ENCODE results near the gene PITPNM1. TPM values are rescaled to one million over a fixed set of nuclear protein-coding genes. Genes with fewer than 3 reads are reported as not detected.
"Not testable (repeated sequence)": the region's sequence is repeated elsewhere in the genome, so short reads cannot be mapped to it uniquely, and the experiment has no call there.

PITPNM1 gene
- total RNA-seq, 1 experiment from 2014 or later, result 37.5 TPM

DNA sequence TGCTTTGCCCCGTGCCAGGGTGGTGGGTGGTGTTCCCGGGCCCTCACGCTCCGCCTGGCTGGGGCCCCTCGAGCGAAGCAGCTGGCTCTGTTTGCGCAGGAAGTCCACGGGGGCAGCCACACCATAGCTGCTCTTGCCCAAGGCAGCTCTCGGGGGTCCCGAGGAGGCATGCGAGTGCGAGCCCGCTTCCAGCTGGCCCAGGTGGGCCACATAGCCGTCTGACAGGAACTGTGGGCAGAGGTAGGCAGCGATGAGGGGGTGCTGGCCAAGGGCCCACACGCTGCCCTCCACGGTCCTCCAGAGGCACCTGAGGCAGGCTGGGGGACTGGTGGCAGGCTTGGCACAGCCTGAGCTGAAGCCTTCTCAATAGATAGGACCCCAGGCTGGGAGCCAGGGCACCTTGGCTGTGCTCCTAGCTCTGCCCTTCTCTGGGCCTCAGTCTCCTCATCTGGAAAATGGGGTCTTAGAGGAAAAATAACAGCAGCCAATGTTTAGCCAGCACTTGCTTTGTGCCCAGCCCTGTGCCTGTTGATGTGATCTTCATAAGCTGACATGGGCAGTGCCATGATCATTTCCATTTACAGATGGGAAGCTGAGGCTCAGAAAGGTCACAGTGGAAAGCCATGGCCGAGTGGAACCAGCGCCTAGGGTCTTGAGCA lies 13.0 kb downstream of the PITPNM1 start:
- H3K36me3 ChIP-seq (replicated peaks; ENCODE audit: control insufficient read depth, insufficient read depth, low read length), result peaks cover 2% of the 10 kb centered on the region
- H3K4me3 ChIP-seq (ENCODE audit: insufficient read depth, low read depth, low read length), result no peak overlapping the region
- no peaks in the 10 kb centered on the region for H3K27me3 ChIP-seq (ENCODE audit: control insufficient read depth, insufficient read depth, low read length)
- peak; percentile 36 for DNase-seq

DNA sequence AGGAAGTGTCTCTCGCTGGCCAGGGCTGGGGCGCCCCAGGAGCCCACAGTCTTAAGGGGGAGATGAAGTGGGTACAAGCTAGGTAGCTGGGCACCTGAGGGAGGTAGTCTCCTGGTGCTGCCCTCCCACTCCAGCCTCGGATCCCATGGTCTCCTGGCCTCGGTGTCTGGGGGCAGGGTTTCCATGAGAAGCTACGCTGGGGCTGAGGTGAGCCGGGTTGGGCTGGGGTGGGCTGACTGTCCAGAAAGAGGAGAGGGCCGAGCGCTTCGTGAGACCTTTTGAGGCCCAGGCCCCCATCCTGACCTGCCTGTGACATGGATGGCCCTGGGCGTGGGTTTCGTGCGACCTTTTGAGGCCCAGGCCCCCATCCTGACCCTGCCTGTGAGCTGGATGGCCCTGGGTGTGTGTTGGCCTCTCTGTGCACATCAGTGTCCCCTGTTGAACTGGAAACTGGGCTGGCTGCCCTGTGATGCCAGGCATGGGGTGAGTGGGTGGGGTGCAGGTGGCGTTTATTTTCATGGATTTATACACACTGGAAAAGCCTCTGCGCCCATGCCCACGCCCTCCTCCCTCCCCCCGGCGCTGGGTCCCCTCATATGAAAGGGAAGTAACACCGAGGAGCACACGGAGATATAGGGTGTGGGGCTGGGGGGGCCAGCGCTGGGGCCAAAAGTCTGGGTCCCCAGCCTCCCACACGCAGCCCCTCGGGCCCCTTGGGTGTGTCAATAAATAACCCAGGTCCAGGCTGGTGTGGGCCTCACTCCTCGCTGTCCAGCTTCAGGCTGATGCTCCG lies 13.7 kb downstream of the PITPNM1 start:
- Histone ChIP-seq H3K36me3 (replicated peaks; ENCODE audit: control insufficient read depth, insufficient read depth, low read length) (peaks cover 1% of the 10 kb centered on the region), H3K4me3 (ENCODE audit: insufficient read depth, low read depth, low read length) (no peak overlapping the region), H3K27me3 (ENCODE audit: control insufficient read depth, insufficient read depth, low read length) (no peaks in the 10 kb centered on the region)
- DNase-seq, result peak; percentile 32

DNA sequence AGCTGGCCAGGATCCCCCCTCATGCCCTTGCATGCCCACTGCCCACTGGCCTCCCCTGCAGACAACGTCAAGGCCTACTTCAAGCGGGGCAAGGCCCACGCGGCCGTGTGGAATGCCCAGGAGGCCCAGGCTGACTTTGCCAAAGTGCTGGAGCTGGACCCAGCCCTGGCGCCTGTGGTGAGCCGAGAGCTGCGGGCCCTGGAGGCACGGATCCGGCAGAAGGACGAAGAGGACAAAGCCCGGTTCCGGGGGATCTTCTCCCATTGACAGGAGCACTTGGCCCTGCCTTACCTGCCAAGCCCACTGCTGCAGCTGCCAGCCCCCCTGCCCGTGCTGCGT lies 14.5 kb downstream of the PITPNM1 start:
- no peak overlapping the region for H3K4me3 ChIP-seq (ENCODE audit: insufficient read depth, low read depth, low read length)
- no peak for DNase-seq
- H3K36me3 ChIP-seq (replicated peaks; ENCODE audit: control insufficient read depth, insufficient read depth, low read length), result peaks cover 1% of the 10 kb centered on the region
- H3K27me3 ChIP-seq (ENCODE audit: control insufficient read depth, insufficient read depth, low read length), result no peaks in the 10 kb centered on the region

DNA sequence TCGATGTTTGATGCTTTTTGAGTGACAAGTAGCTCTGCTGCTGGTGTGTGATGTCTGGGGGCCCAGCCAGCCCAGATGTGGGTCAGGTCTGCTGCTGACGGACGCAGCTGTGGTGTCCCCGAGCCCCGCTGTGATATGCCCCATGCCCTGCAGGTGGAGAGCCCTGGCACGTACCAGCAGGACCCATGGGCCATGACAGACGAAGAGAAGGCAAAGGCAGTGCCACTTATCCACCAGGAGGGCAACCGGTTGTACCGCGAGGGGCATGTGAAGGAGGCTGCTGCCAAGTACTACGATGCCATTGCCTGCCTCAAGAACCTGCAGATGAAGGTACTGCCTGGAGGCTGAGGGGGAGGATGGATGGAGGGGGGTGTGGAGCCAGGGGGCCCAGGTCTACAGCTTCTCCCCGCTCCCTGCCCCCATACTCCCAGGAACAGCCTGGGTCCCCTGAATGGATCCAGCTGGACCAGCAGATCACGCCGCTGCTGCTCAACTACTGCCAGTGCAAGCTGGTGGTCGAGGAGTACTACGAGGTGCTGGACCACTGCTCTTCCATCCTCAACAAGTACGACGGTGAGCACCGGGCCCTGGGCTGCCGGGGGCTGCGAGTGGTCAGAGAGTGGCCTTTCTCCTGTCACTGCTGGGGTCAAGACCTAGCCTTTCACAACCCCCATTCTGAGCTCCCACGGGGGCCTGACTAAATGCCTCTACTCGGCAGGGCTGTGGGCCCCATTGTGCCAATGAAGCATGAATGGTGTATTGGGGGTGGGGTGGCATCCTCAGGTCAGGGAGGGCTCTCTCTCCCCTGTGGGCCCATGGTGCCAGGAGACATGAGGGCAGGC lies 15.1 kb downstream of the PITPNM1 start:
- Histone ChIP-seq H3K4me3 (ENCODE audit: insufficient read depth, low read depth, low read length) (no peak overlapping the region), H3K36me3 (replicated peaks; ENCODE audit: control insufficient read depth, insufficient read depth, low read length) (peaks cover 1% of the 10 kb centered on the region), H3K27me3 (ENCODE audit: control insufficient read depth, insufficient read depth, low read length) (no peaks in the 10 kb centered on the region)
- DNase-seq, result peak; percentile 32

DNA sequence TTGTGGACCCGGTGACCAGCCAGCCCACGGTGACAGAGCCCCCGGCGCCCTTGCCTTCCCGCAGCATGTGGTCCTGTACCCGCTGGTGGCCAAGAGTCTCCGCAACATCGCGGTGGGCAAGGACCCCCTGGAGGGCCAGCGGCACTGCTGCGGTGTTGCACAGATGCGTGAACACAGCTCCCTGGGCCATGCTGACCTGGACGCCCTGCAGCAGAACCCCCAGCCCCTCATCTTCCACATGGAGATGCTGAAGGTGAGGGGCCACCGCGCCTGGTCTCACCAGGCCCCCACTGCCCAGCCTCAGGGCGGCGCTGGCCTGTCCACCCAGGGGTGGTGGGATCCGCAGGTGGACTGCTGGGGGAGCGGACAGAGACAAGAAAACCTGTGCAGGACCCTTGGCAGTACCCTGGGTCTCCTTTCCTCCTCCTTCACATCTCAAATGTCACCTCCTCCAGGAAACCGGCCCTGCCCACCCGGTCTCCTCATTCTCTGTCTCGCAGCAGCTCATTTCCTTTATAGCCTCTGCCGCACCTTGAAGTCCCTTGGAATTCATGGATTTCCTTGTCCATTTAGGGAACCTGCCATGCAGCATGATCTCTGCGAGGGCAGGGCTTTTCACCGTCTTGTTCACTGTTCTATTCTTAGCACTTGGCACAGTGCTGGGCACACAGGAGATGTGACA lies 15.8 kb downstream of the PITPNM1 start:
- H3K27me3 ChIP-seq (ENCODE audit: control insufficient read depth, insufficient read depth, low read length), result no peaks in the 10 kb centered on the region
- no peak overlapping the region for H3K4me3 ChIP-seq (ENCODE audit: insufficient read depth, low read depth, low read length)
- peak; percentile 42 for DNase-seq
- peaks cover 1% of the 10 kb centered on the region for H3K36me3 ChIP-seq (replicated peaks; ENCODE audit: control insufficient read depth, insufficient read depth, low read length)

DNA sequence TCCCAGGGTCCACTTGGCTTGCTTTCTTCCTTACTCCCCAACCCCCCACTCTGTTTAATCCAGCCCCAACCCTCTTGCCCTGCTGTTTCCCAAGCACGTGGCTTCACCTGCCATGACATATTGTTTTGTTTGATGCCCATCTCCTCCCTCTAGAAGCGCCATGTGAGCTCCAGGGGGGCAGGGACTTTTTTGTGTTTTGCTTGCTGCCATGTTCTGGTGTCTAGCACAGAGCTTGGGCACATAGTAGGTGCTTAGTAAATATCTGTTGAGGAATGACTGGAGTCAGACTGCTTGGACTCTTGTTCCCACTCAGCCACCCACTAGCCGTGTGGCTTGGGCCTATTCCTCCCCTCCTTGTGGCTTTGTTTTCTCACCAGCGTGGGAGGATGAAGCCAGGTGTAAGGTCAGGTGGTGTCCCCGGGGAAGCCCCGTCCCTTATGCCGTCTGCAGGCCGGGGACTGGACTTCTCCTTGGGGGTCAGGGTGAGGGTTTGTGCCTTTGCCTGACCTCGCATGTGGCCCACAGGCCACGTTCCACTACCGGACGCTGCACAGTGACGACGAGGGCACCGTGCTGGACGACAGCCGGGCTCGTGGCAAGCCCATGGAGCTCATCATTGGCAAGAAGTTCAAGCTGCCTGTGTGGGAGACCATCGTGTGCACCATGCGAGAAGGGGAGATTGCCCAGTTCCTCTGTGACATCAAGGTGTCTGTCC lies 18.5 kb downstream of the PITPNM1 start:
- Histone ChIP-seq H3K4me3 (ENCODE audit: insufficient read depth, low read depth, low read length) (no peak overlapping the region), H3K36me3 (replicated peaks; ENCODE audit: control insufficient read depth, insufficient read depth, low read length) (no peaks in the 10 kb centered on the region; the same call in 1 of the 2 replicates), H3K27me3 (ENCODE audit: control insufficient read depth, insufficient read depth, low read length) (peaks cover 5% of the 10 kb centered on the region)
- peak; percentile 45 for DNase-seq

DNA sequence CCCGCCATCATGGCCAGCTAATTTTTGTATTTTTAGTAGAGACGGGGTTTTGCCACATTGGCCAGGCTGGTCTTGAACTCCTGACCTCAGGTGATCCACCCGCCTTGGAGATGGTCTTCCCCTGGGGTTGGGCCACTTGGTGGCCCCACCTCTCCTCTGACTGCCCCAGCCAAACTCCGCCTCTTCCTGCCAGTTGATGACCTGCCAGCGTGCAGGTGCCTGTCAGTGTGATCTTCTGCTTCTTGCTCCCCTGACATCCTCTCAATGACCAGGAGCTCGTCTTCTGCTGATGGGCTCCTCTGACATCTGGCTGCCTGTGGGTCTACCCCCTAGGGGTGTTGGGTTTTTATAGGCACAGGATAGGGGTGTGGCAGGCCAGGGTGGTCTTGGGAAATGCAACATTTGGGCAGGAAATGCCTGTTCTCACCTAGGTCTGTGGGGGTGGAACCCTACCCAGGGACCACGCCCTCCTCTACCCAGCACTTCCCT lies 19.2 kb downstream of the PITPNM1 start:
- peak; percentile 79 for DNase-seq
- H3K27me3 ChIP-seq (ENCODE audit: control insufficient read depth, insufficient read depth, low read length); H3K36me3 ChIP-seq (replicated peaks; ENCODE audit: control insufficient read depth, insufficient read depth, low read length); H3K4me3 ChIP-seq (ENCODE audit: insufficient read depth, low read depth, low read length): not testable (repeated sequence)

DNA sequence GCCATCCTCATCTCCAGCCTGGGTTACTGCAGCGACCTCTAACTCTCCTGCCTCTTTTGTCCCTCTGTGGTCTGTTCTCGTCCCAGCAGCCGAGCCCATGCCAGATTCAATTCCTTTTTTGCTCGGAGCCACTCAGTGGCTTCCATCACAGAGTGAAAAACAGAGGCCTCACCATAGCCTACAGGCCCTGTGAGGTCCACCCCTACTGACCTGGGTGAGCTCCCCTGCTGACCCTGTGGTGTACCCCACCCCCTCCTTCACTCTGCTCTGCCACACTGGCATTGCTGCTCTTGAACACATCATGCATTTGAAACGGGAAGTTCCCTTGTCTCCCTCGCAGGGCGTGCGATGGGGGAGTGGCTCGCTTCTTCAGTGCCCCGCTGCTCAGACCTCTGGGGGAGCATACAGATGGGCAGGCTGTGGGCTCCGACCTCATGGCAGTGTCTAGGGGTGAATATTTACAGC lies 20.3 kb downstream of the PITPNM1 start:
- no peaks in the 10 kb centered on the region for H3K36me3 ChIP-seq (replicated peaks; ENCODE audit: control insufficient read depth, insufficient read depth, low read length)
- DNase-seq, result no peak
- no peak overlapping the region for H3K4me3 ChIP-seq (ENCODE audit: insufficient read depth, low read depth, low read length)
- peaks cover 5% of the 10 kb centered on the region for H3K27me3 ChIP-seq (ENCODE audit: control insufficient read depth, insufficient read depth, low read length)

DNA sequence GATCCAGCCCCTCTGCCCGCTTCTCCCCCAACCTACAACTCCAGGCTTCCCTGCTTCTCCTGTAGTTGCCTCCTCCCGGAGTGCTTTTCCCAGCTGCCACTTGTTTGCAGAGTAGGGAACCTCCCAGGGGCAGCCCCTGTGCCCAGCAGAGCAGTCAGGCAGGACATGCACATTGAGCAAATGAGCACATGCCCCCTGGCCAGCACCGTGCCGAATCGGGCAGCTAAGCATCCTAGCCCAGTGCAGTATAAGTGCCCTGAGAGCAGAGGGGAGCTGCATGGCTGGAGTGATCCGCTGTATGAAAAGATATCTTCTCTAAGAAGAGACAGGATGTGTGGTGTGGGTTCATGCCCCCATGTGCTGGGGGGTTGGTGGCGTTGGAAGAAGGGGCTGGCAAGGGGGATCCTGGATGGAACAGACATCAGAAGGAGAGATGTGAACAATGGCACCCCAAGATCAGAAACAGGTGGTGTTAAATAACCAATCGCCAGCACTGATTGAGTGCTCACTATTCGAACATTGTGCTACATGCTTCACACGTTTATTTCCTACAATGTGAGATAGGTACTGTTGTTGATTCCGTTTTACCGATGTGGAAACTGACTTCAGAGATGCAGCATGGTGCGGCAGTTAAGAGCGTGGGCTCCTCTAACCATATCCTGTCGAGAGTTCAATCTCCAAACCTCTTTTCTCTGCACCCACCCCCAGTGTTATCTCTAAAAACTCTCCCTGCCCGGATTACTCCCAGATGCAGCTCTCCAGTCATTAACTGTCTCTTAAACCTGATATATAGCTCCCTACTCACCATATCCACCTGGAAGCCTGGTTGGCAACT lies 21.1 kb downstream of the PITPNM1 start:
- no peak for DNase-seq
- H3K4me3 ChIP-seq (ENCODE audit: insufficient read depth, low read depth, low read length), result no peak overlapping the region; the same call in 1 of the 2 replicates
- no peaks in the 10 kb centered on the region for H3K36me3 ChIP-seq (replicated peaks; ENCODE audit: control insufficient read depth, insufficient read depth, low read length)
- H3K27me3 ChIP-seq (ENCODE audit: control insufficient read depth, insufficient read depth, low read length), result peaks cover 5% of the 10 kb centered on the region

DNA sequence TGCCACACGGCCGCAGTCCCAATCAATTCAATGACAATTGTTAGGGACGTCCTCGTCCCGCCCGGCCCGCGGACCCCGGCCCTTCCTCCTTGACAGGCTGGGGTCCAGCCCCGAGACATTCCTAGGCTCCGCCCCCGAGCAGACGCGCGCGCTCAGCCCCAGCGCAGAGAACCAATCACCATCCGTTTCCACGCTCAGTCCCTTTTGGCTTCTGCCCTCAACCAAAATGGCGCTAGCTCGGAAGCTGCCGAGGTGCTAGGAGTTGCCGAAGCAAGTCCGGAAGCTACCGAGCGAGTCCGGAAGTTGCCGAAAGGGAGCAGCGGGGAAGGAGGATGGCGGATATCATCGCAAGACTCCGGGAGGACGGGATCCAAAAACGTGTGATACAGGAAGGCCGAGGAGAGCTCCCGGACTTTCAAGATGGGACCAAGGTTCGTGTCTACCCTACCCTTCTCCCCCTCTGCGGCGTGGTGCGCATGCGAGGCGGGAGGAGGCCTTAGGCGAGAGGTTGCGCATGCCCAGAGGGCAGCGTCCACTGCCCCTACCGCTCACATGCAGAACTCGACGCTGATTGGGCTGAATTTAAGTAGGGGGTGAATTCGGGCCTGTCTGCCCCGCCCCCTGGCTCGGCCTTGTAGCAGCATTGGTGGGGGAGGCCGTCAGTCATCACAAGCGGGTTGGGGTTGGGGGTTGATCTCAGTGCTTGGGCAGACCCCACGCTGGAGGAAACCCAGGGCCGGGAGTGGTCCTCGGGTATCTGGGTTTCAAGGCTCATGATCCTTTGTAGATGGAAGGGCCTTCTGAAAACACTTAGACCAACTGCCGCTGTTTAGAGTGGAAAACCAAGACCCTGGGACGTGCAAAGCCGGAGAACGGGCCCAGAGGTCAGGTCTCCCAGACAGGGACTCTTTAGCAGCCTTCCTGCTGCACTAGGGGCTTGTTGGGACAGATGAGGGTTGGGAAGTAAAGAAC lies 22.1 kb downstream of the PITPNM1 start, which contains the start of gene AIP:
Gene AIP, plus strand, starts transcription at position 200 of the 972 bp plus-strand sequence. Its CDS starts 133 bp downstream, at position 333.
- H3K36me3 ChIP-seq (replicated peaks; ENCODE audit: control insufficient read depth, insufficient read depth, low read length), result no peaks in the 10 kb centered on the region
- peak; percentile 100 for DNase-seq
- peak within 1 kb of the TSS; percentile 51 for H3K4me3 ChIP-seq (ENCODE audit: insufficient read depth, low read depth, low read length)
- H3K27me3 ChIP-seq (ENCODE audit: control insufficient read depth, insufficient read depth, low read length), result peaks cover 5% of the 10 kb centered on the region

DNA sequence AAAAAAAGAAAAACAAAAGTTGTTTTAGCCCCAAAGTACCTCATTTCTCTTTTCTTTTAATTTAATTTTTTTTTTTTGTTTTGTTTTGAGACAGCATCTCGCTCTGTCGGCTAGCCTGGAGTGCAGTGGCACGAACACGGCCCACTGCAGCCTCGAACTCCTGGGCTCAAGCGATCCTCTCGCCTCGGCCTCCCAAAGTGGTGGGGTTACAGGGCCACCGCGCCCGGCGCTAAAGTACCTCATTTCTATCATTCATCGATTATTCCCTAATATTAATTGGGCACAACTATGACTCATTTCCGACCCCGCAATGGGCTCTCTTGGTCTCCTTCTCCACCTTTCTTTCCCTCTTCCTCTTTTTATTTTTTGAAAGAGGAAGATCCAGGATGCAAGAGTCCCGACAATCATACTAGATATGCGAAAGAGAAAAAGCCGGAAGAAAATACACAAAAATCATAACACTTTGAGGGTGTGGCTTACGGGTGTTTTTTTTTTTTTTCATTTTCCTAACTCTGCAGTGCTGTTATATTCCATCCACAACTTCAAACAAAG lies 22.8 kb downstream of the PITPNM1 start:
- DNase-seq, result no peak
- H3K4me3 ChIP-seq (ENCODE audit: insufficient read depth, low read depth, low read length), result peak overlapping the region; percentile 51
- H3K36me3 ChIP-seq (replicated peaks; ENCODE audit: control insufficient read depth, insufficient read depth, low read length), result no peaks in the 10 kb centered on the region
- H3K27me3 ChIP-seq (ENCODE audit: control insufficient read depth, insufficient read depth, low read length), result peaks cover 5% of the 10 kb centered on the region
